Stimulated activated naive CD8-positive, alpha-beta T cell treated with anti-CD3 and anti-CD28 coated beads, Interleukin-15, Interleukin-2, amounts not matched to agents 100 ng/mL and 50 ng/mL, for 24 hours (primary cell): ENCODE data around the gene PRG3.
"Not testable (repeated sequence)": the region's sequence is repeated elsewhere in the genome, so short reads cannot be mapped to it uniquely, and the experiment has no call there.

Experiments used
- H3K27ac Mint-ChIP-seq: one replicate; pipeline ENCODE4 v1.8.0; 2021; ENCODE audit warnings: mild to moderate bottlenecking, mixed read lengths
- H3K27me3 Mint-ChIP-seq: one replicate; pipeline ENCODE4 v1.8.0; 2021; ENCODE audit warnings: mixed read lengths
- H3K36me3 Mint-ChIP-seq: one replicate; pipeline ENCODE4 v1.8.0; 2021; ENCODE audit warnings: low read depth, mixed read lengths
- H3K4me1 Mint-ChIP-seq: one replicate; pipeline ENCODE4 v1.8.0; 2021; ENCODE audit warnings: low read depth, mixed read lengths
- H3K4me3 Mint-ChIP-seq: one replicate; pipeline ENCODE4 v1.8.0; 2021; ENCODE audit warnings: mild to moderate bottlenecking, mixed read lengths
- H3K9me3 Mint-ChIP-seq: one replicate; pipeline ENCODE4 v1.8.0; 2021; ENCODE audit warnings: mixed read lengths

Gene PRG3

GRCh38 chr11:57417056-57417455 is 36.1 kb upstream of the PRG3 start:
- H3K4me3 Mint-ChIP-seq: no peak overlapping the region
- peaks cover 91% of the 10 kb centered on the region for H3K36me3 Mint-ChIP-seq
- no peaks in the 10 kb centered on the region for H3K9me3 Mint-ChIP-seq
- peaks cover 76% of the 10 kb centered on the region for H3K4me1 Mint-ChIP-seq
- H3K27me3 Mint-ChIP-seq: no peaks in the 10 kb centered on the region
- H3K27ac Mint-ChIP-seq: peak overlapping the region; percentile 58

GRCh38 chr11:57416436-57416835 is 35.5 kb upstream of the PRG3 start:
- Mint-ChIP-seq H3K27ac (no peak overlapping the region), H3K36me3 (peaks cover 91% of the 10 kb centered on the region), H3K4me3 (no peak overlapping the region), H3K9me3 (no peaks in the 10 kb centered on the region), H3K27me3 (no peaks in the 10 kb centered on the region), H3K4me1 (peaks cover 75% of the 10 kb centered on the region)

- H3K27ac Mint-ChIP-seq: peak overlapping the region; percentile 58
- no peaks in the 10 kb centered on the region for H3K27me3 Mint-ChIP-seq
- H3K36me3 Mint-ChIP-seq: peaks cover 88% of the 10 kb centered on the region
- no peaks in the 10 kb centered on the region for H3K9me3 Mint-ChIP-seq
- H3K4me3 Mint-ChIP-seq: peak overlapping the region; percentile 0
- peaks cover 75% of the 10 kb centered on the region for H3K4me1 Mint-ChIP-seq
Measured at GRCh38 chr11:57414612-57415212, 33.8 kb upstream of the PRG3 start.

GRCh38 chr11:57413681-57414080 is 32.7 kb upstream of the PRG3 start:
- H3K27me3 Mint-ChIP-seq: no peaks in the 10 kb centered on the region
- H3K9me3 Mint-ChIP-seq: no peaks in the 10 kb centered on the region
- H3K4me1 Mint-ChIP-seq: peaks cover 79% of the 10 kb centered on the region
- H3K4me3 Mint-ChIP-seq: peak overlapping the region; percentile 20
- H3K27ac Mint-ChIP-seq: peak overlapping the region; percentile 28
- H3K36me3 Mint-ChIP-seq: peaks cover 92% of the 10 kb centered on the region

- peaks cover 88% of the 10 kb centered on the region for H3K4me1 Mint-ChIP-seq
- H3K9me3 Mint-ChIP-seq: no peaks in the 10 kb centered on the region
- H3K27ac Mint-ChIP-seq: no peak overlapping the region
- peaks cover 94% of the 10 kb centered on the region for H3K36me3 Mint-ChIP-seq
- H3K27me3 Mint-ChIP-seq: no peaks in the 10 kb centered on the region
- H3K4me3 Mint-ChIP-seq: no peak overlapping the region
Measured at GRCh38 chr11:57410287-57410686, 29.3 kb upstream of the PRG3 start.

- no peaks in the 10 kb centered on the region for H3K27me3 Mint-ChIP-seq
- peak overlapping the region; percentile 42 for H3K4me3 Mint-ChIP-seq
- peak overlapping the region; percentile 66 for H3K27ac Mint-ChIP-seq
- H3K4me1 Mint-ChIP-seq: peaks cover 88% of the 10 kb centered on the region
- peaks cover 94% of the 10 kb centered on the region for H3K36me3 Mint-ChIP-seq
- no peaks in the 10 kb centered on the region for H3K9me3 Mint-ChIP-seq
Measured at GRCh38 chr11:57409321-57410100, 28.6 kb upstream of the PRG3 start.

- H3K27me3 Mint-ChIP-seq: no peaks in the 10 kb centered on the region
- no peaks in the 10 kb centered on the region for H3K9me3 Mint-ChIP-seq
- H3K36me3 Mint-ChIP-seq: peaks cover 92% of the 10 kb centered on the region
- H3K27ac Mint-ChIP-seq: peak overlapping the region; percentile 66
- no peak overlapping the region for H3K4me3 Mint-ChIP-seq
- H3K4me1 Mint-ChIP-seq: peaks cover 86% of the 10 kb centered on the region
Measured at GRCh38 chr11:57408771-57409170, 27.8 kb upstream of the PRG3 start.

GRCh38 chr11:57407941-57408475 is 27.1 kb upstream of the PRG3 start:
- peaks cover 90% of the 10 kb centered on the region for H3K36me3 Mint-ChIP-seq
- H3K4me1 Mint-ChIP-seq: peaks cover 81% of the 10 kb centered on the region
- no peaks in the 10 kb centered on the region for H3K9me3 Mint-ChIP-seq
- peak overlapping the region; percentile 90 for H3K27ac Mint-ChIP-seq
- H3K4me3 Mint-ChIP-seq: no peak overlapping the region
- H3K27me3 Mint-ChIP-seq: no peaks in the 10 kb centered on the region

GRCh38 chr11:57407010-57407920 is 26.3 kb upstream of the PRG3 start:
- Mint-ChIP-seq H3K9me3 (no peaks in the 10 kb centered on the region), H3K4me1 (peaks cover 76% of the 10 kb centered on the region), H3K27ac (peak overlapping the region; percentile 90), H3K36me3 (peaks cover 92% of the 10 kb centered on the region), H3K27me3 (no peaks in the 10 kb centered on the region), H3K4me3 (peak overlapping the region; percentile 43)

GRCh38 chr11:57406337-57406904 is 25.5 kb upstream of the PRG3 start:
- peak overlapping the region; percentile 90 for H3K27ac Mint-ChIP-seq
- peaks cover 84% of the 10 kb centered on the region for H3K36me3 Mint-ChIP-seq
- no peaks in the 10 kb centered on the region for H3K9me3 Mint-ChIP-seq
- H3K27me3 Mint-ChIP-seq: no peaks in the 10 kb centered on the region
- peak overlapping the region; percentile 43 for H3K4me3 Mint-ChIP-seq
- peaks cover 71% of the 10 kb centered on the region for H3K4me1 Mint-ChIP-seq

- Mint-ChIP-seq H3K27ac (peak overlapping the region; percentile 90), H3K9me3 (no peaks in the 10 kb centered on the region), H3K27me3 (no peaks in the 10 kb centered on the region), H3K4me3 (peak overlapping the region; percentile 31), H3K36me3 (peaks cover 76% of the 10 kb centered on the region), H3K4me1 (peaks cover 64% of the 10 kb centered on the region)
Measured at GRCh38 chr11:57405271-57405860, 24.4 kb upstream of the PRG3 start.

- H3K4me3 Mint-ChIP-seq: no peak overlapping the region
- peaks cover 60% of the 10 kb centered on the region for H3K36me3 Mint-ChIP-seq
- peak overlapping the region; percentile 80 for H3K27ac Mint-ChIP-seq
- H3K27me3 Mint-ChIP-seq: no peaks in the 10 kb centered on the region
- no peaks in the 10 kb centered on the region for H3K9me3 Mint-ChIP-seq
- H3K4me1 Mint-ChIP-seq: peaks cover 48% of the 10 kb centered on the region
Measured at GRCh38 chr11:57403802-57404147, 22.8 kb upstream of the PRG3 start.

- H3K4me3 Mint-ChIP-seq, H3K9me3 Mint-ChIP-seq, H3K27me3 Mint-ChIP-seq: not testable (repeated sequence)
- Mint-ChIP-seq H3K36me3 (peaks cover 55% of the 10 kb centered on the region), H3K27ac (peak overlapping the region; percentile 80), H3K4me1 (peaks cover 44% of the 10 kb centered on the region)
Measured at GRCh38 chr11:57403003-57403801, 22.3 kb upstream of the PRG3 start.
